Tibial nerve (tissue), 3 donors: ENCODE measurements around the gene SSBP2.

Experiments
- POLR2A ChIP-seq, 2 donors: fragments of 450-650 bp; IDR thresholded peaks; one replicate each; pipeline ENCODE4 v1.6.1; 2017; ENCODE audit warnings: antibody characterized with exemption in 2 of 2, mild to moderate bottlenecking in 2 of 2, moderate library complexity in 2 of 2
- TF ChIP-seq, protein P1 (sequence below), 5 experiments: fragments of 200-600 bp in 3 of 5; fragments of 450-650 bp in 2 of 5; sonication (generic) in 3 of 5; IDR thresholded peaks; one replicate each; pipeline ENCODE4 v1.5.1; 2016 to 2019; ENCODE audit warnings: antibody characterized with exemption in 5 of 5, mild to moderate bottlenecking in 3 of 5, moderate library complexity in 2 of 5

DNA sequence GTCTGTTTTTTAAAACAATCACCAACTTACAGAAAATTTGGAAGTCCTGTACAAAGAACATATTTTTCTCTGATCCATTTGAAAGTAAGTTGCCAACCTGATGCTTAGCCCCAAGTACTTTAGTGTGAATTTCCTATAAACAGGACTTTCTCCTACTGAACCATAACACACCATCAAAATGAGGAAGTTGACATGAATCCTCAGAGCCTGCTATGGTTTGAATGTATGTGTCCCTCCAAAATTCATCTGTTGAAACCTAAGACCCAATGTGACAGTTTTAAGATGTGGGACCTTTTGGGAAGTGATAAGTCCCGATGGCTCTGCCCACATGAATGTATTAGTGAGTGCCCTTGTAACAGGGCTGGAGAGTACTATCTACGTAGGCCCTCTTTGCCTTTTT lies 350.5 kb downstream of the SSBP2 start:
- TF ChIP-seq, protein P1, sequence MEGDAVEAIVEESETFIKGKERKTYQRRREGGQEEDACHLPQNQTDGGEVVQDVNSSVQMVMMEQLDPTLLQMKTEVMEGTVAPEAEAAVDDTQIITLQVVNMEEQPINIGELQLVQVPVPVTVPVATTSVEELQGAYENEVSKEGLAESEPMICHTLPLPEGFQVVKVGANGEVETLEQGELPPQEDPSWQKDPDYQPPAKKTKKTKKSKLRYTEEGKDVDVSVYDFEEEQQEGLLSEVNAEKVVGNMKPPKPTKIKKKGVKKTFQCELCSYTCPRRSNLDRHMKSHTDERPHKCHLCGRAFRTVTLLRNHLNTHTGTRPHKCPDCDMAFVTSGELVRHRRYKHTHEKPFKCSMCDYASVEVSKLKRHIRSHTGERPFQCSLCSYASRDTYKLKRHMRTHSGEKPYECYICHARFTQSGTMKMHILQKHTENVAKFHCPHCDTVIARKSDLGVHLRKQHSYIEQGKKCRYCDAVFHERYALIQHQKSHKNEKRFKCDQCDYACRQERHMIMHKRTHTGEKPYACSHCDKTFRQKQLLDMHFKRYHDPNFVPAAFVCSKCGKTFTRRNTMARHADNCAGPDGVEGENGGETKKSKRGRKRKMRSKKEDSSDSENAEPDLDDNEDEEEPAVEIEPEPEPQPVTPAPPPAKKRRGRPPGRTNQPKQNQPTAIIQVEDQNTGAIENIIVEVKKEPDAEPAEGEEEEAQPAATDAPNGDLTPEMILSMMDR (IDR thresholded peaks at IDR 0.05) = no peak
- no peak for TF ChIP-seq POLR2A (IDR thresholded peaks at IDR 0.05)
